Dermis blood vessel endothelial cell (primary cell): Measurements from ENCODE around the gene CCDC191. TPM values are rescaled to one million over a fixed set of nuclear protein-coding genes. Genes with fewer than 3 reads are reported as not detected.

ENCODE experiments used
- DNase-seq: peaks from one replicate; pipeline ENCODE4 v3.0.0; 2010
- total RNA-seq: library from RNA; depleted of rRNA; stranded (reverse); fragments of >200 nt; gene quantifications from 2 replicates; pipeline ENCODE4 v1.2.3, GENCODE V29; 2014

Gene CCDC191
- total RNA-seq = 1.3 and 3.2 TPM in 2 replicates

DNA sequence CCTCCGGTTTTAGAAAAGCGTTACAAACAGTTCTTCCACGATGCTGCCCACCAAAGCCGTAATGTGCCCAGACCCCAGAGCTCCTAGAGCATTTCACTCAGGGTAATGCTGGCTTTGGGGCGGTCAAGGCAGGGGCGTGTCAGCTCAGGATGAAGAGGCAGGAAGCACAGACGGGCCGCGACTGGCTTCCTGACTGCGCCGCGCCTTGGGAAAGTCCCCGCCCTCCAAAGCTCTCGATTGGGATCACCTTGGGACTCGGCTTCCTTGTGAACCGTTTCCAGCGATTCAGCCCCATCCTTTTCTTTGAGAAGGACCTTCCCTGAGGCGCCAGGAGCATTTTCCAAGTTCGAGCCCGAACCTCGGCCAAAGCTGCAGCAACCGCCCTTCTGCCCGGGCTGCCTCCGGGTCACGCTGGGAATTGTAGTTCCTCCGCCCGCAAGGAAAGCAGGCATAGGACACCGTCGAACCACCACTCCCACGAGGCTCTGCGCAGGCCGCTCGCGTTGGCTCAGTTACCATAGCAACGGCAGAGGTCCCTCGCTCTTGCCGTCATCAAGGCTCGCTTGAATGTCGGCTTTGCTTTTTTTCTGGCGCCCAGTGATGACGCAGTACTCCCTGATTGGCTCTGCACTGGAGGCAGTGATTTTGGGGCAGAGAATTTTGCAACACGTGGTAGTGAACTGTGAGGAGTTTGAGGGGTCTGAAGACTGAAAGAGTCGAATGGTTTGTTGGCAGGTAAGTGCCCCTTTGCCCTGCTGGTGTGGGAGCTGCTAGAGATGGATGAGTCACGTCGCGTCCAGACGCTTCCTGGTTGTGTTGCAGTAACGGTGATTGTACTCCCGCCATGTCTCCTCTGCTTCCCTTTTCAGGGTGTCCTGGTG lies at the start of gene CCDC191, which contains the start of gene QTRT2:
TSS of gene CCDC191 (minus strand) at position 397 of the 881 bp plus-strand sequence. CDS start at position 337, 60 bp downstream.
TSS of gene QTRT2 (plus strand) at position 608 of the 881 bp plus-strand sequence. CDS start 8,521 bp downstream, outside the sequence.
- DNase-seq = peak; percentile 100

- DNase-seq = no peak
These were observed 48.1 kb upstream of the CCDC191 start for GRCh38 chr3:114104414-114104813.

DNA sequence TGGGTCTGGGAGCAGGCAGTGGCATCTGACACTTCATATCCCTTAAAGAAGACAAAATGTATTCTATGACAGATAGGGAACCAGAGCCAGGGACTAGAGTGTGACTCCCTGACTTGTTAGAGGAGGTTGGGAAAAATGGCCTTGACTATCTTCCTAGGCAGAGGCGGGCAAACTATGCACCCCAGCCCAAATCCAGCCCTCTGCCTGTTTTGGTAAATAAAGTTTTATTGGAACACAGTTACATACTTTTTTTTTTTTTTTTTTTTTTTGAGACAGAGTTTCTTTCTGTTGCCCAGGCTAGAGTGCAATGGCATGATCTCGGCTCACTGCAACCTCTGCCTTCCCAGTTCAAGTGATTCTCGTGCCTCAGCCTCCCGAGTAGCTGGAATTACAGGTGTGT lies 47.5 kb upstream of the CCDC191 start:
- DNase-seq = no peak

DNA sequence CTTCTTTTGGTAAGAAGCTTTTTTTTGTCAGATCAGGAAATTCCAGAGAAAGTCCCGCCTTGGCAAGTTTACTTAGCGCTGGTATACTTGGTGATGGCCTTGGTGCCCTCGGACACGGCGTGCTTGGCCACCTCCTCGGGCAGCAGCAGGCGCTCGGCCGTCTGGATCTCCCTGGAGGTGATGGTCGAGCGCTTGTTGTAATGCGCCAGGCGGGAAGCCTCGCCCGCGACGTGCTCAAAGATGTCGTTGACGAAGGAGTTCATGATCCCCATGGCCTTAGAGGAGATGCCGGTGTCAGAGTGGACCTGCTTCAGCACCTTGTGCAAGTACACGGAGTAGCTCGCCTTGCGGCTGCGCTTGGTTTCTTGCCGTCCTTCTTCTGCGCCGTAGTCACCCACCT lies 46.9 kb upstream of the CCDC191 start:
- no peak for DNase-seq

DNA sequence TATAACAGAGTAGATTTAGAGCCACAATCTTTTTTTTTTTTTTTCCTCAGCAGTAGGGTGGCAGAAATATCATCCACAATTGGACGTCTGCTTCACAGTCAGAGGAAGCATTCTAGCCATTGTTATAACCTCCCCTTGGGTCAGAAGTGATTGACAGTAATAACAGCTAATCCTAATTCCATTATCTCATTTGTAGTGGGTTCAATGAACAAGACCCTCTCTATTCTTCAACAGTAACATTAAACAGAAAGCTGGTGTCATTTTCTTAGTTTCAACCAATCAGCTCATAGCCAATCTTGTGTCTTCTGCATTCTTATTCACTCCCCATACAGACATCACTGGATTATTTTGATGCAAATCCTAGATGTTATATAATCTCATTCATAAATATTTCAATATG lies 44.8 kb upstream of the CCDC191 start:
- DNase-seq = no peak

DNA sequence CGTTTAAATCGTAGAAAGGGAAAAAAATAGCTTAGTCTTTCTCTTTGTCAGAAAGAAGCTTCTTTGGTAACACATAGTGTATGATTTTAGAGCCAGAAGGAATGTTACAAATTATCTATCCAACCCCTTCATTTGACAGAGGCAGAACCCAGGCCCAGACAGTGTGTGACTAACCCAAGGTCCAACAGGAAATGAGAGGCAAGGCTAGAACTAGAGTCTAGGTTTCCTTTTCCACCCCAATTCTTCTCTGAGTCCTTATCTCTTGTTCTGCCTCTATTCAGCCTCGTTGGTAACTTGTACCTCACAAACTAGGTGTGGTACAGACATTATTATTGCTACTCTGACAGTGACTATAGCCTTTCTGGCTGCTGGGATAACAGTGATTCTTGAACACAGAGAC lies 39.5 kb upstream of the CCDC191 start:
- no peak for DNase-seq

DNA sequence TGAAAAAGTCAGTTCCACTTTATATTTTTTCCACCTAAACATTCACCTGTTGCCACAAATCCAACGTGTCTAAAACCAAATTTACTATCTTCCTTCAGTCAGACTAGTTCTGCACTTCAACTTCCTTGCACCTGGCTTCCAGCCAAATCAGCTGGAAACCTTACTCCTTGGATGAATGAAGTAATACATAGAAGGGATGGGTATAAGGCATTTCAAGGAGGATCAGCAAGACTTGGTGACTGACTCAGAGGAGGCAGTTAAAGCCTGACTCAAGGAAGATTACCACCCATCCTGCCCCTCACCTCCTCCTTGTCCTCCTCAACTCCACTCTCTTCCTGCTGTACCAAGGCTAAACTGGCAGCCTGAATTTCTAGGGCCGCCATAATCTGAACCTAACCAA lies 37.3 kb upstream of the CCDC191 start:
- peak; percentile 70 for DNase-seq

DNA sequence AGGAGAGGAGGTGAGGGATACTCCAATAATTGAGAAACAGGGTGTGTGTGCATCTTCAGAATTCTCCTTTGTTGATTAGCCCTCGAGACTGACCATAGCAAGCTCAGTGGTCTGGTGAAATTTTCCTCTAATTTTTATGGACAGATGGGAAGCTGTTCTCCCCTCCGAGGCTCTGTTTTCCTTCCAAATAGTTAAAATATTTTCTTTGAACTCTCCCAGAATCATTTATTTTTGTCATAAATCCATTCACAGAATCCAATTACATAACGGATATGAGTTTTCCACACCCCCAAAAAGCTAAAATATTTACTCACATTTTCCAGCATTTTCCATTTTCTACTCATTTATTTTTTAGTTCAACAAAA lies 36.7 kb upstream of the CCDC191 start:
- no peak for DNase-seq

GRCh38 chr3:114092151-114093015 lies 36.1 kb upstream of the CCDC191 start:
- peak; percentile 81 for DNase-seq

GRCh38 chr3:114089675-114090074 lies 33.3 kb upstream of the CCDC191 start:
- no peak for DNase-seq

DNA sequence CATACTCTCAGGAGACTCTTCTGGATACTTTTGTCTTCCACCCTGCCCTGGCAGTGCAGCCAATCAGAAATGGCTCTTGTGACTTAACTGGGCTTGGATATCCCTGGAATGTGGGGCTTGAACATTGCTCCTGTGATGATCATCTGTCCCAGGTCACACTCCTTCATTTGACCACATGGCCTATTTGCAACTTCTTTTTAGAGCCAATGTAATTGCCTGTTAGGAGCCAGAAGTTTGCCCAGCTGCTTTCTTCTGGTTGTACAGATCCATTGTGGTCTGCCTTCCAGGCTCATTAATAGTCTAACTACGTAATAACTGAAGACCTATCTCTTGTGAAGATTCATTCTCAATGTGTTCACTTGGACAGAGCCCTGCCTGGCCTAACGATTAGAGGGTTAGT lies 30.0 kb upstream of the CCDC191 start:
- no peak for DNase-seq

DNA sequence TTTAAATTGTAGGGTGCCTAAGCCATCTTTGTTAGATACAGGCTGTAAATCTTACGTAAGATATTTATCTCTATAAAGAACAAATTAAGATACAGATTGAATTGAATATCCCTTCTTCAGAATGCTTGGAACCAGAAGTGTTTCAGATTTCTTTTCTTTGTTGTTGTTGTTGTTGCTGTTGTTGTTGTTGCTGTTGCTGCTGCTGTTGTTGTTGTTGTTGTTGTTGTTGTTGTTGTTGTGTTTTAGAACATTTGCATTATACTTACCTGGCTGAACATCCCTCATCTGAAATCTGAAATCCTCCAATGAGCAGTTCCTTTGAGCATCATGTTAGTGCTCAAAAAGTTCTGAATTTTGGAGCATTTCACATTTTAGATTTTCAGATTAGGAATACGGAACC lies 26.8 kb upstream of the CCDC191 start:
- no peak for DNase-seq

GRCh38 chr3:114081037-114081436 lies 24.7 kb upstream of the CCDC191 start:
- DNase-seq = peak; percentile 43

DNA sequence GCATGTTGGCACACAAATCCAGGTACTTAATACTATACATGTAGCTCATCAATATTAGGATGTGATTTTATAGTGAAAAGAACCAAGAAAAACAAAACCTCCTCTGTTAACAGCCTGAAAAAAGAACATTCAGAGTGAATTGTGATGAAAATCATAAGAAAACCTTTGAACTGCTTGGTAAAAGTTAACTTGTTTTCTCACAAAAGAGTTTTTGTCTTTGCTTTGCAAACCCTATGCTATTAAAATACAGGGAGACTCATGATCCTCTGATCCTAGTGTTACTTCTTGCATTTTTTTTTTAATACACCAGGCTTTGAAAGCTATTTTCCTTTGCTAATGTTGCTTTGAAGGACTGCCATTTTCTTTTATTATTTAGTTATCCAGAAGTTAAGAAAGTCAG lies 23.9 kb upstream of the CCDC191 start:
- DNase-seq = no peak

DNA sequence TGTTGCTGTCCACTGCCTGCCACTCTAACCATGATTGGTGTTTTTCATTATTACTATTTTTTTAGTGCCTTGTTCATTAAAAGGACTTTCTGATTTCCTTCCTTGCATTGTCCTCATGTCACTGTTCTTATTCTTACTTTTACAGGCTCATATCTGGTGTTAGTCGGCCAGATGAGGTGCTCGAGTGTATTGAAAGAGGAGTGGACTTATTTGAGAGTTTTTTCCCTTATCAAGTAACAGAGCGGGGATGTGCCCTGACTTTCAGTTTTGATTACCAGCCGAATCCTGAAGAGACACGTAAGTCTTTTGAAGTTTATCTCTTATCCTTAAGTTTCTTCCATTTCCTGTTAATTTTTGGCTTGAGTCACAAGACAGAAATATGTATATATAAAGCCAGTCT lies 23.4 kb upstream of the CCDC191 start:
- peak; percentile 81 for DNase-seq

DNA sequence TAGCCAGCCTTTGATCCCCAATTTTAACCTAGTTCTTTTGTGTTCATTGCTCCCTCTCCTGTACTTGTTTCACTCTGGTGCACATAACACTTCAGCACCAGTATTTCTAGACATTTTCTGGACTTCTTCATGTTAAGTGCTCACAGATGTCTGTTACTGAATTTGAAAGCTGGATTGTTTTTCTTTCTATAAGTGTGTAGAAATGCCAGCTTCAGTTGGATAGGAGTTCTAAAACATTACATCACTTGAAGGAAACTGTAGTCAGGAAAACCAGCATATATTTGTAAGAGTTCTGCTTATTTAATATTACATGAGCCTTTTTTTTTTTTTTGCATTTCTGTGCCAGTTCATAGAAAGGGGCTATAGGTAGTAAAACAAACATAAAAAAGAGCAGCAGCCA lies 21.8 kb upstream of the CCDC191 start:
- no peak for DNase-seq

DNA sequence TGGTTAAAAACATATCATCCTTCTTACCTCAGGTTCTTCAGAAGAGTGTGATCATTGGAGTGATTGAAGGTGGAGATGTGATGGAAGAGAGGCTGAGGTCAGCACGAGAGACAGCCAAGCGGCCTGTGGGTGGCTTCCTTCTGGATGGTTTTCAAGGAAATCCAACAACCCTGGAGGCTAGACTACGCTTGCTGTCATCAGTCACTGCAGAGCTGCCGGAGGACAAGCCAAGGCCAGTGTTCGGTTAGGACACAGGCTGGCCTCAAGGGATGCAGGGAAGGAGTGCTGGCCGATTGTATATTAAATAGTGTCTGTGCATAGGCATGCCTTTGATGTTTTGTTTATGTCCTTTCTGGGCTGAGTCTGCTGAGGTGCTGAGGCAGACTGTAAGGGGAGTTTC lies 20.4 kb upstream of the CCDC191 start:
- no peak for DNase-seq

DNA sequence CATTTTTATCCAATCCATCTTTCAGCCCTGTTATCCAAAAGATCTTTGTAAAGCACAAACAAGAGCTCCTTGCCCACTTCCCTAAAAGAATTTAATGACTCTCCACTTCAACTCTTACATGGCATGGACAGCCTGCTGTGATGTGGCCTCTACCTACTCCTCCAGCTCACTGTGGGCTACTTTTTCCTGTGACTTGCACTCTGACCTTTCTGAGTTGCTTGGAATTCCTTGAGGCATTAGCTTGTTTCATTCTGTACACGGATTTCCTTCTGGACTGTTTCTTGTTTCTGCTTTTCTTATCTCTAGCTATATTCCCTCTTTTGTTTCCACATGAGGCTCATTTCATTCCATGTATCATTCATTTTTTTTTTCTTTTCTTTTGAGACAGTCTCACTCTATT lies 15.5 kb upstream of the CCDC191 start:
- peak; percentile 27 for DNase-seq

DNA sequence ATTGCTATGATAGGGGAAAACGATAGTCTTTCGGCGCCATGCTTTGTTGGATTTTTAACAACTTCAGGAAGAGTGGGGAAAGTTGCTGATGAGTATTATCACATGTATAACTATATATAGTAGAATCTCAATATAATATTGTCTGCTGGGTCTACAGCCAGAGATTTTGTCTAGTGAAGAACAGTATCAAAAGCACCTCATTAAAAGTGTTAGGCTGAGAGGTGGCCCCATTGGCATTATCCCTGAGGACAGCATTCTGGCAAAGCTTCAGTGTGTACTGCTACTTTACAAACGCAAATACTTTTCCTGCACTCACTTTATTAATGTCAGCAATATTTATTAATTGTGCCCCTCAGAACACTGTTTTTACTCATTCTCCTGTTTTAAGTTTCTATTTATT lies 12.0 kb upstream of the CCDC191 start:
- DNase-seq = no peak

GRCh38 chr3:114067804-114068203 lies 11.5 kb upstream of the CCDC191 start:
- DNase-seq = no peak

GRCh38 chr3:114060906-114061655 lies 4.8 kb upstream of the CCDC191 start:
- DNase-seq = no peak

DNA sequence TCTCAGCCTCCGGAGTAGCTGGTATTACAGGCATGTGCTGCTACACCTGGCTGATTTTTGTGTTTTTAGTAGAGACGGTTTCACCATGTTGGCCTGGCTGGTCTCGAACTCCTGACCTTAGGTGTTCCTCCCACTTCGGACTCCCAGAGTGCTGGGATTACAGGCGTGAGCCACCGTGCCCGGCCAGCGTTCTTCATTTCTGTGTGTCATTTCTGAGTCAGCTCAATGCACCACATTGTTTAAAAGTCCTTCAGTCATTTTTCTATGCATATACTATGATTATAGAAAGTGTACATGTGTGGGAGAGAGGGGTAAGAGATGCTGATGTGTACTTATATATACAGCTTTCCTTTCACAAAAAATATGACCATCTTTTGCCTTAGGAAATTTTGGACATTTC lies 2.3 kb upstream of the CCDC191 start:
- no peak for DNase-seq

DNA sequence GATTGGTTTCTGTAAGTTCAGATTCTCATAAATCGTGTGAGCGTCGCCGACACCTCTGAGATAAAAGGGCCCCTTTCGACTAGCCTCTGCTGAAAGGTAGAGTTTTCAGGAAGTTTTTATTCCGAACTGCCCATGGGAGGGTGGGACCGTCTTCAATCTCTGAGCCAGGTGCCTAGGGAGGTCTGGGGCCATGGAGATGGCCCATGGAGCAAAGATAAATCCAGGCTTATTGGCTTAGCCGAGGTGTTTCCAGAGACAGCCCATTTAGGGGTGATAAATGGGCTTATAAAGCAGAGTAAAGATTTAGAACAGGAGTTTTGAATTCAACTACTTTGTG lies 653 bp upstream of the CCDC191 start:
- no peak for DNase-seq
